IMR-90 (cell line): Measurements from ENCODE around the gene LYRM4.

Experiments used
- POLR2A ChIP-seq: IDR thresholded peaks from 2 replicates; pipeline ENCODE4 v1.6.1; 2012; ENCODE audit warnings: mild to moderate bottlenecking, low read depth, low read length
- RFX5 ChIP-seq: IDR thresholded peaks from 2 replicates; pipeline ENCODE4 v1.8.0; 2012; ENCODE audit warnings: low read depth, mild to moderate bottlenecking, low read length, moderate library complexity

GRCh38 chr6:5266423-5266822, 5.7 kb upstream of the LYRM4 start:
- TF ChIP-seq POLR2A, result no peak
- no peak for TF ChIP-seq RFX5
